HG02943 (cell line): ENCODE results near the gene ELP6.
"Not testable (repeated sequence)": the region's sequence is repeated elsewhere in the genome, so short reads cannot be mapped to it uniquely, and the experiment has no call there.

Experiments used
- ATAC-seq: cut with Tn5 transposase; IDR thresholded peaks from one replicate; pipeline ENCODE4 v1.9.1; 2021; ENCODE audit warnings: mild to moderate bottlenecking, low read depth, moderate library complexity; ENCODE audit not compliant: unreplicated experiment

The ELP6 gene

GRCh38 chr3:47512416-47513124 lies 942 bp downstream of the ELP6 start:
- ATAC-seq, result no peak

GRCh38 chr3:47505267-47505666 lies 8.2 kb downstream of the ELP6 start:
- ATAC-seq, result not testable (repeated sequence)

- no peak for ATAC-seq
These were observed 9.4 kb downstream of the ELP6 start for GRCh38 chr3:47504113-47504512.

- no peak for ATAC-seq
These were observed 10.5 kb downstream of the ELP6 start for GRCh38 chr3:47503033-47503432.

- ATAC-seq, result no peak
These were observed 16.6 kb downstream of the ELP6 start for GRCh38 chr3:47496892-47497291.

GRCh38 chr3:47495886-47496285 lies 17.6 kb downstream of the ELP6 start:
- no peak for ATAC-seq

GRCh38 chr3:47495111-47495510 lies 18.4 kb downstream of the ELP6 start:
- ATAC-seq, result no peak

GRCh38 chr3:47491777-47492176 lies 21.7 kb downstream of the ELP6 start:
- no peak for ATAC-seq

GRCh38 chr3:47491186-47491585 lies 22.3 kb downstream of the ELP6 start:
- no peak for ATAC-seq

GRCh38 chr3:47487265-47487664 lies 26.2 kb downstream of the ELP6 start:
- no peak for ATAC-seq

- ATAC-seq, result no peak
These were observed 27.7 kb downstream of the ELP6 start for GRCh38 chr3:47485812-47486211.

GRCh38 chr3:47482366-47482765 lies 31.1 kb downstream of the ELP6 start:
- no peak for ATAC-seq

GRCh38 chr3:47481763-47482162 lies 31.7 kb downstream of the ELP6 start:
- not testable (repeated sequence) for ATAC-seq

GRCh38 chr3:47480267-47480666 lies 33.2 kb downstream of the ELP6 start:
- not testable (repeated sequence) for ATAC-seq

- no peak for ATAC-seq
These were observed 33.7 kb downstream of the ELP6 start for GRCh38 chr3:47479826-47480160.

GRCh38 chr3:47478022-47478421 lies 35.5 kb downstream of the ELP6 start:
- ATAC-seq, result no peak

GRCh38 chr3:47476644-47477199 lies 36.8 kb downstream of the ELP6 start:
- no peak for ATAC-seq

- ATAC-seq, result peak; percentile 7
These were observed 37.2 kb downstream of the ELP6 start for GRCh38 chr3:47476330-47476626.

- ATAC-seq, result peak; percentile 81
These were observed 37.8 kb downstream of the ELP6 start, which contains the start of gene SCAP for GRCh38 chr3:47475570-47476329. Gene SCAP, minus strand, starts transcription at chr3:47475941. Its CDS starts 32,948 bp downstream, at chr3:47442993.

GRCh38 chr3:47475029-47475569 lies 38.4 kb downstream of the ELP6 start:
- peak; percentile 26 for ATAC-seq

GRCh38 chr3:47473391-47473790 lies 40.1 kb downstream of the ELP6 start:
- no peak for ATAC-seq

- no peak for ATAC-seq
These were observed 43.9 kb downstream of the ELP6 start for GRCh38 chr3:47469616-47470015.
